H1 (cell line): ENCODE data around the gene DYRK1A. TPM values are rescaled to one million over a fixed set of nuclear protein-coding genes. Genes with fewer than 3 reads are reported as not detected.
A peak's percentile ranks its signal among the peaks of the same experiment; 100 is the strongest.

Experiments
- CTCF ChIA-PET: fragments of 300-600 bp; sonication (Branson Sonifier 250); formaldehyde crosslinking; loops from one replicate; lab custom pipeline; 2021; ENCODE audit not compliant: partially characterized antibody; lab: Charles Lee
- POLR2A ChIA-PET: fragments of 300-600 bp; sonication (Branson Sonifier 250); formaldehyde crosslinking; loops from one replicate; lab custom pipeline; 2021; ENCODE audit warnings: inconsistent platforms; ENCODE audit not compliant: partially characterized antibody; lab: Charles Lee
- DNase-seq, 2 experiments: peaks; one replicate each; pipeline versions ENCODE4 v3.0.0 to v3.0.0-alpha.2; 2010 to 2022; ENCODE audit warnings: low spot score in 2 of 2, low read depth in 1 of 2, mixed read lengths in 1 of 2
- FAIRE-seq: peaks from 2 replicates; lab custom pipeline; 2011; peaks lifted over from hg19 to GRCh38; lab: Jason Lieb, UNC
- H2AFZ ChIP-seq: 2 replicates; pipeline ENCODE4 v1.8.1; 2012; ENCODE audit warnings: low read length, inconsistent platforms
- H2AK5ac ChIP-seq: 2 replicates; pipeline ENCODE4 v1.6.1; 2013; ENCODE audit warnings: low read depth, low read length
- H2BK120ac ChIP-seq: replicated peaks from 2 replicates; pipeline ENCODE3; 2013; ENCODE audit warnings: low read depth, low read length, inconsistent platforms
- H2BK12ac ChIP-seq: 2 replicates; pipeline ENCODE4 v1.6.1; 2013; ENCODE audit warnings: low read depth, low read length
- H2BK15ac ChIP-seq: 2 replicates; pipeline ENCODE4 v1.6.1; 2013; ENCODE audit warnings: low read length
- H2BK20ac ChIP-seq: 2 replicates; pipeline ENCODE4 v1.6.1; 2013; ENCODE audit warnings: low read length
- H2BK5ac ChIP-seq: 2 replicates; pipeline ENCODE4 v1.6.1; 2013; ENCODE audit warnings: low read depth, low read length
- H3K14ac ChIP-seq: 2 replicates; pipeline ENCODE4 v1.6.1; 2013; ENCODE audit warnings: inconsistent platforms; ENCODE audit not compliant: insufficient read length
- H3K18ac ChIP-seq: 2 replicates; pipeline ENCODE4 v1.6.1; 2013; ENCODE audit warnings: low read length; ENCODE audit errors: extremely low read depth
- H3K23ac ChIP-seq: 2 replicates; pipeline ENCODE4 v1.6.1; 2013; ENCODE audit warnings: inconsistent platforms; ENCODE audit not compliant: insufficient read length
- H3K23me2 ChIP-seq: 2 replicates; pipeline ENCODE4 v1.6.1; 2013; ENCODE audit warnings: low read depth, low read length
- H3K27ac ChIP-seq: 2 replicates; pipeline ENCODE4 v1.6.1; 2011; ENCODE audit warnings: low read depth, low read length, inconsistent platforms
- H3K27me3 ChIP-seq, 4 experiments: replicated peaks in 1 of 4; 1 replicate in 1 of 4; 2 replicates in 3 of 4; pipeline versions ENCODE4 v1.6.1 to v1.8.1; 2011 to 2013; ENCODE audit warnings: low read length in 3 of 4, mild to moderate bottlenecking in 3 of 4, inconsistent platforms in 2 of 4, mixed read lengths in 2 of 4, moderate library complexity in 1 of 4; ENCODE audit not compliant: control insufficient read depth in 3 of 4, insufficient read depth in 3 of 4; ENCODE audit errors: extremely low read depth in 1 of 4
- H3K36me3 ChIP-seq, 4 experiments: 2 replicates each; pipeline versions ENCODE4 v1.6.1 to v1.8.1; 2011 to 2013; ENCODE audit warnings: mild to moderate bottlenecking in 4 of 4, low read length in 3 of 4, moderate library complexity in 2 of 4, control low read depth in 1 of 4, inconsistent platforms in 1 of 4; ENCODE audit not compliant: insufficient read depth in 4 of 4, control insufficient read depth in 2 of 4
- H3K4ac ChIP-seq: replicated peaks from 2 replicates; pipeline ENCODE3; 2013; ENCODE audit warnings: low read length, low read depth, mixed read lengths, inconsistent platforms; ENCODE audit not compliant: insufficient read length
- H3K4me1 ChIP-seq, 4 experiments: replicated peaks in 1 of 4; 1 replicate in 1 of 4; 2 replicates in 3 of 4; pipeline versions ENCODE4 v1.6.1 to v1.8.1; 2011 to 2013; ENCODE audit warnings: low read length in 3 of 4, inconsistent platforms in 2 of 4, mixed read lengths in 1 of 4; ENCODE audit not compliant: insufficient read depth in 4 of 4, control insufficient read depth in 3 of 4
- H3K4me2 ChIP-seq, 2 experiments: 2 replicates each; pipeline versions ENCODE4 v1.6.1 to v1.8.1; 2011 to 2013; ENCODE audit warnings: low read depth in 2 of 2, low read length in 2 of 2, control low read depth in 1 of 2, inconsistent platforms in 1 of 2, mild to moderate bottlenecking in 1 of 2; ENCODE audit not compliant: insufficient read depth in 1 of 2
- H3K4me3 ChIP-seq, 4 experiments: fragments of 200-600, 300-600 bp in 1 of 4; sonication (generic), shearing (Covaris generic), sonication (Bioruptor Twin) in 1 of 4; 2 replicates each; pipeline versions ENCODE4 v1.5.1 to v1.8.1; 2011 to 2016; ENCODE audit warnings: low read length in 4 of 4, low read depth in 3 of 4, control low read depth in 2 of 4, inconsistent platforms in 2 of 4, mild to moderate bottlenecking in 2 of 4, mixed read lengths in 1 of 4, moderate library complexity in 1 of 4; ENCODE audit not compliant: insufficient read depth in 2 of 4; ENCODE audit errors: extremely low read depth in 1 of 4
- H3K56ac ChIP-seq: replicated peaks from 2 replicates; pipeline ENCODE3; 2013; ENCODE audit warnings: low read depth, mild to moderate bottlenecking, mixed read lengths, low read length, inconsistent platforms; ENCODE audit not compliant: insufficient read length
- H3K79me1 ChIP-seq: 2 replicates; pipeline ENCODE4 v1.6.1; 2013; ENCODE audit warnings: low read depth, low read length, control low read depth
- H3K79me2 ChIP-seq, 2 experiments: 2 replicates each; pipeline versions ENCODE4 v1.6.1 to v1.8.1; 2012 to 2013; ENCODE audit warnings: low read length in 2 of 2, mild to moderate bottlenecking in 2 of 2, inconsistent platforms in 1 of 2; ENCODE audit not compliant: insufficient read depth in 2 of 2, control insufficient read depth in 1 of 2
- H3K9ac ChIP-seq, 4 experiments: replicated peaks in 1 of 4; 1 replicate in 1 of 4; 2 replicates in 3 of 4; pipeline versions ENCODE4 v1.6.1 to v1.8.1; 2011 to 2013; ENCODE audit warnings: low read depth in 3 of 4, low read length in 3 of 4, control low read depth in 2 of 4, mild to moderate bottlenecking in 2 of 4, moderate library complexity in 2 of 4, inconsistent platforms in 1 of 4; ENCODE audit errors: extremely low read depth in 1 of 4
- H3K9me3 ChIP-seq, 2 experiments: 2 replicates each; pipeline versions ENCODE4 v1.6.1 to v1.8.1; 2012 to 2013; ENCODE audit warnings: mild to moderate bottlenecking in 2 of 2, moderate library complexity in 2 of 2, control low read depth in 1 of 2, inconsistent platforms in 1 of 2, low read depth in 1 of 2, low read length in 1 of 2, mixed read lengths in 1 of 2; ENCODE audit not compliant: insufficient read depth in 2 of 2
- H4K20me1 ChIP-seq, 2 experiments: replicated peaks in 1 of 2; 2 replicates each; pipeline versions ENCODE3 to v1.8.1; 2011 to 2013; ENCODE audit warnings: inconsistent platforms in 2 of 2, low read length in 2 of 2, mild to moderate bottlenecking in 1 of 2; ENCODE audit not compliant: insufficient read depth in 2 of 2, control insufficient read depth in 1 of 2
- H4K5ac ChIP-seq: 2 replicates; pipeline ENCODE4 v1.6.1; 2013; ENCODE audit warnings: low read length, low read depth, mixed read lengths, inconsistent platforms; ENCODE audit not compliant: insufficient read length
- H4K8ac ChIP-seq: 2 replicates; pipeline ENCODE4 v1.8.0; 2013; ENCODE audit warnings: mild to moderate bottlenecking, moderate library complexity, low read length, inconsistent platforms; ENCODE audit not compliant: insufficient read depth; ENCODE audit errors: extremely low read depth
- H4K91ac ChIP-seq: replicated peaks from 2 replicates; pipeline ENCODE3; 2013; ENCODE audit warnings: low read length, mixed read lengths, inconsistent platforms; ENCODE audit not compliant: insufficient read length
- PHF8 ChIP-seq: fragments of 200-600 bp; sonication (generic); conservative IDR thresholded peaks from 2 replicates; pipeline ENCODE4 v1.7.1; 2012; ENCODE audit warnings: low read depth, mild to moderate bottlenecking, inconsistent platforms, low read length, moderate library complexity
- POLR2A ChIP-seq, 2 experiments: IDR thresholded peaks; 1 replicate in 1 of 2; 2 replicates in 1 of 2; pipeline ENCODE4 v1.6.1; 2011; ENCODE audit warnings: low read depth in 2 of 2, low read length in 2 of 2, mild to moderate bottlenecking in 2 of 2; ENCODE audit errors: control extremely low read depth in 1 of 2
- POLR2AphosphoS5 ChIP-seq: IDR thresholded peaks from 2 replicates; pipeline ENCODE4 v1.6.1; 2011; ENCODE audit warnings: low read depth, low read length
- RXRA ChIP-seq: IDR thresholded peaks from 2 replicates; pipeline ENCODE4 v1.6.1; 2011; ENCODE audit warnings: low read depth, mild to moderate bottlenecking, low read length, moderate library complexity; ENCODE audit not compliant: insufficient read depth
- SIN3A ChIP-seq, 2 experiments: IDR thresholded peaks in 1 of 2; conservative IDR thresholded peaks in 1 of 2; 2 replicates each; pipeline ENCODE4 v1.6.1; 2011 to 2012; ENCODE audit warnings: low read length in 2 of 2, improper control_type of control experiment in 1 of 2, low read depth in 1 of 2, mild to moderate bottlenecking in 1 of 2
- SIX5 ChIP-seq: IDR thresholded peaks from 2 replicates; pipeline ENCODE4 v1.6.1; 2011; ENCODE audit warnings: mild to moderate bottlenecking, low read depth, low read length
- TAF1 ChIP-seq: IDR thresholded peaks from 2 replicates; pipeline ENCODE4 v1.6.1; 2011; ENCODE audit warnings: mild to moderate bottlenecking, low read depth, low read length
- YY1 ChIP-seq: IDR thresholded peaks from 2 replicates; pipeline ENCODE4 v1.6.1; 2011; ENCODE audit warnings: low read depth, mild to moderate bottlenecking, low read length
- WGBS, 2 experiments: shearing (Covaris generic) in 1 of 2; methylation state at CpG; one replicate each; pipeline versions ENCODE4 v1.1.6 to v1.1.7; 2013 to 2015; ENCODE audit warnings: low lambda C conversion rate in 2 of 2, mixed read lengths in 2 of 2, inconsistent platforms in 1 of 2, low coverage in 1 of 2, missing lambda C conversion rate in 1 of 2; ENCODE audit not compliant: insufficient replicate concordance in 2 of 2, insufficient coverage in 1 of 2, insufficient read length in 1 of 2; ENCODE audit errors: extremely low coverage in 1 of 2, missing lambda C conversion rate in 1 of 2; 5-methylcytosine and 5-hydroxymethylcytosine counted together
- polyA plus RNA-seq, 7 experiments: library from polyadenylated mRNA; depleted of rRNA in 3 of 7; stranded (reverse) in 5 of 7; unstranded in 2 of 7; fragments of >200 nt in 5 of 7; fragments of 200-250 nt in 2 of 7; gene quantifications; 1 replicate in 5 of 7; 2 replicates in 1 of 7; 4 replicates in 1 of 7; pipeline versions ENCODE4 v1.2.1 to v1.2.3, GENCODE V29; 2011 to 2013; ENCODE audit warnings: missing spikeins in 2 of 7, mixed read lengths in 2 of 7
- total RNA-seq: library from RNA; stranded (reverse); fragmentation: NEBNext Ultra II Directional; extraction: Animal tissue kit (Norgen Biotek cat#: 25700); gene quantifications from 2 replicates; pipeline ENCODE4 v1.2.1, GENCODE V29; 2021

The DYRK1A gene
- total and polyA plus RNA-seq, 2 of the 8 experiments (the other 6 are each of a cell fraction or from before 2014, with no cell fraction given) = 61.1 to 62.2 TPM

- Histone ChIP-seq H2AFZ (no peak overlapping the region), H3K27me3 (no peaks in the 10 kb centered on the region), H3K14ac (no peak overlapping the region), H2BK15ac (no peak overlapping the region), H3K4me3 (peak overlapping the region; percentile 77 to 93 (median 84)), H3K18ac (peak overlapping the region; percentile 80), H3K9ac (peak overlapping the region; percentile 90 to 100 (median 98)), H3K4me1 (peaks cover 0 to 6% (median 1%) of the 10 kb centered on the region in 4 experiments; a peak in 3 of 7 replicates), H4K91ac (peak overlapping the region; percentile 25), H2BK12ac (peak overlapping the region; percentile 73; the same call in 1 of the 2 replicates), H3K27ac (peak overlapping the region; percentile 62), H2BK120ac (no peak overlapping the region), H4K20me1 (peaks cover 17 to 20% of the 10 kb centered on the region in 2 experiments), H3K56ac (peak overlapping the region; percentile 61), H2BK5ac (peak overlapping the region; percentile 44), H3K36me3 (no peaks in the 10 kb centered on the region), H3K79me2 (peaks cover 47 to 54% of the 10 kb centered on the region in 2 experiments), H2BK20ac (no peak overlapping the region), H4K8ac (peak overlapping the region; percentile 86; the same call in 1 of the 2 replicates), H3K9me3 (no peaks in the 10 kb centered on the region), H4K5ac (peak overlapping the region; percentile 47), H3K23ac (no peak overlapping the region), H3K23me2 (peaks cover 9% of the 10 kb centered on the region; the same call in 1 of the 2 replicates), H3K4me2 (peak overlapping the region; percentile 89 to 93), H2AK5ac (no peak overlapping the region), H3K4ac (peak overlapping the region; percentile 44), H3K79me1 (no peaks in the 10 kb centered on the region)
- WGBS, 2 experiments = 4% methylated on average over 23 of the region's 68 CpGs; no CpG with 5 or more reads in 1 of the 2 experiments
- DNase-seq (peak in 1 of 2 experiments; percentile 61), FAIRE-seq (no peak)
- POLR2A ChIA-PET = interaction anchor here (0.7 to 4.7 kb wide), 14 partner anchors 9 to 343 kb away, joined by 3 to 21 read pairs (median 3); partner anchors contain the start of gene VPS26C
- CTCF ChIA-PET = no interaction called here
- no peak for TF ChIP-seq SIX5
- TF ChIP-seq SIN3A (conservative IDR thresholded peaks at IDR 0.05 in 1 of 2, IDR thresholded peaks at IDR 0.05 in 1 of 2; ENCODE audit: low read depth in 1 of 2, low read length in 2 of 2) = peak in 1 of 2 experiments; percentile 45; a peak in 1 of 4 replicates
- 0 out of 2 replicates have a peak, but pooled peaks have one; percentile 27 for TF ChIP-seq YY1
- peak in 1 of 2 experiments; percentile 24; a peak in 1 of 3 replicates for TF ChIP-seq POLR2A (IDR thresholded peaks at IDR 0.05; ENCODE audit: control extremely low read depth in 1 of 2, low read depth in 2 of 2, low read length in 2 of 2)
- TF ChIP-seq PHF8 = 0 out of 2 replicates have a peak, but pooled peaks have one; percentile 26
- TF ChIP-seq TAF1 = peak; percentile 46
- peak; percentile 61; the same call in 1 of the 2 replicates for TF ChIP-seq POLR2AphosphoS5
- no peak for TF ChIP-seq RXRA
These were observed 1.3 kb downstream of the DYRK1A start for GRCh38 chr21:37367703-37368540.
